D341Med (cell line): ENCODE data around the gene DYRK3.
"Not testable (repeated sequence)": the region's sequence is repeated elsewhere in the genome, so short reads cannot be mapped to it uniquely, and the experiment has no call there.

Experiments used
- DNase-seq: peaks from one replicate; pipeline ENCODE4 v3.0.0; 2012; ENCODE audit warnings: low spot score

DYRK3 gene

DNA sequence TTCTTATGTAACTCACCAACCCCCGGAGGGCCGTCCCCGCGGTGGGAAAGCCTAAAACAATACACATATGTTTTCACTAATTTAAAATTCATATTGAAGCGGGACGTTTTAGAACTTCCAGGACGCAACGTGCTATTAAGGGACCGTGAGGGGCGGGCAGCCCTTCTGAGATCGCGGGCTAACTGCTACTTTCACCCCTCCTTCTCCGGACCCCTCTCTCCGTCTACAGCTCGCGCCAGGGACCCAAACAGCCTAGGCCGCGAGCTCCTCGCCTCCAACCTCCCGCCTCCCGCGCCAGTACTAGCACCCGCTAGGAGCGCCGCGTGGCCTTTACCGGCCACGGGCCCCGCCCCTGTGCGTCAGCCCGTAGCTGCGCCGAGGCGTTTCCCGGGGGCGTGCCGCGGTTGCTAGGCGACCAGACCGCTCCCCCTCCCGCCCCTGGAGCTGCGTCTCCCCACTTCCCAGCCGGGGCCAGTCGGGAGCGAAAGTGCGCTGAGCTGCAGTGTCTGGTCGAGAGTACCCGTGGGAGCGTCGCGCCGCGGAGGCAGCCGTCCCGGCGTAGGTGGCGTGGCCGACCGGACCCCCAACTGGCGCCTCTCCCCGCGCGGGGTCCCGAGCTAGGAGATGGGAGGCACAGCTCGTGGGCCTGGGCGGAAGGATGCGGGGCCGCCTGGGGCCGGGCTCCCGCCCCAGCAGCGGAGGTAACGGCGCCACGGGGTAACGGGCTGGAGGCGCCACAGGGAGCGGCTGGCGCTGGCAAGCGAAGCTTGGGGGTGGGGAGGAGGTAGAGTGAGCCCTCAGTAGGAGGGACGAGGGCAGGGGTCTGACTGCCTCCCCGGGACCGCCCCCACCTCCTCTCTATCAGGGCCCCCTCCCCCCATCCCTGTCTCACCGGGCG is at the start of gene DYRK3:
DYRK3 (plus strand) TSS at position 457 of the 898 bp plus-strand sequence; CDS start at position 625, 168 bp downstream.
- peak; percentile 99 for DNase-seq

DNA sequence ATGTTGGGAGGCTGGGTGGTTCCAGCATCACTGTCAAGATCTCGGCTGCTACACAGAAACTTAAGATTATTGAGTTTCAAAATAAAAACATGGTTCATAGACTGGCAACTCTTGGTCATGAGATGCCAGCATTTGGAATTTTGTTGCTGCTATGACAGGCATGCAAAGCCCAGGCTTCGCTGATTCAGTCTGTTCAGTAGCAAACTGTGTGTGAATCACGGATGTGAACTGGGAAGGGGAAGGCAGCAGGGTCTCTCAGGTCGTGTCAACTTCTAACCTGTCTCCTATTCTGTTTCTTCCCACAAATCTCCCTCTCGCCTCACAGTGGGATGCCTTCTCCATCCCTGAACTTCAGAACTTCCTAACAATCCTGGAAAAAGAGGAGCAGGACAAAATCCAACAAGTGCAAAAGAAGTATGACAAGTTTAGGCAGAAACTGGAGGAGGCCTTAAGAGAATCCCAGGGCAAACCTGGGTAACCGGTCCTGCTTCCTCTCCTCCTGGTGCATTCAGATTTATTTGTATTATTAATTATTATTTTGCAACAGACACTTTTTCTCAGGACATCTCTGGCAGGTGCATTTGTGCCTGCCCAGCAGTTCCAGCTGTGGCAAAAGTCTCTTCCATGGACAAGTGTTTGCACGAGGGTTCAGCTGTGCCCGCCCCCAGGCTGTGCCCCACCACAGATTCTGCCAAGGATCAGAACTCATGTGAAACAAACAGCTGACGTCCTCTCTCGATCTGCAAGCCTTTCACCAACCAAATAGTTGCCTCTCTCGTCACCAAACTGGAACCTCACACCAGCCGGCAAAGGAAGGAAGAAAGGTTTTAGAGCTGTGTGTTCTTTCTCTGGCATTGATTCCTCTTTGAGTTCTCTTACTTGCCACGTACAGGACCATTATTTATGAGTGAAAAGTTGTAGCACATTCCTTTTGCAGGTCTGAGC is 48.6 kb upstream of the DYRK3 start:
- DNase-seq = no peak

DNA sequence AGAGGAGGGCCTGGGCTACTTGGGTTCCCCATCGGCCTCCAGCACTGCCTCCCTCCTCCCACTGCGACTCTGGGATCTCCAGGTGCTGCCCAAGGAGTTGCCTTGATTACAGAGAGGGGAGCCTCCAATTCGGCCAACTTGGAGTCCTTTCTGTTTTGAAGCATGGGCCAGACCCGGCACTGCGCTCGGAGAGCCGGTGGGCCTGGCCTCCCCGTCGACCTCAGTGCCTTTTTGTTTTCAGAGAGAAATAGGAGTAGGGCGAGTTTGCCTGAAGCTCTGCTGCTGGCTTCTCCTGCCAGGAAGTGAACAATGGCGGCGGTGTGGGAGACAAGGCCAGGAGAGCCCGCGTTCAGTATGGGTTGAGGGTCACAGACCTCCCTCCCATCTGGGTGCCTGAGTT is 47.4 kb upstream of the DYRK3 start:
- DNase-seq = no peak

DNA sequence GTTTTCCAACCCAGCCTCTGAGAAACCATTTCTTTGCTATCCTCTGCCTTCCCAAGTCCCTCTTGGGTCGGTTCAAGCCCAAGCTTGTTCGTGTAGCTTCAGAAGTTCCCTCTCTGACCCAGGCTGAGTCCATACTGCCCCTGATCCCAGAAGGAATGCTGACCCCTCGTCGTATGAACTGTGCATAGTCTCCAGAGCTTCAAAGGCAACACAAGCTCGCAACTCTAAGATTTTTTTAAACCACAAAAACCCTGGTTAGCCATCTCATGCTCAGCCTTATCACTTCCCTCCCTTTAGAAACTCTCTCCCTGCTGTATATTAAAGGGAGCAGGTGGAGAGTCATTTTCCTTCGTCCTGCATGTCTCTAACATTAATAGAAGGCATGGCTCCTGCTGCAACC is 46.8 kb upstream of the DYRK3 start:
- no peak for DNase-seq

DNA sequence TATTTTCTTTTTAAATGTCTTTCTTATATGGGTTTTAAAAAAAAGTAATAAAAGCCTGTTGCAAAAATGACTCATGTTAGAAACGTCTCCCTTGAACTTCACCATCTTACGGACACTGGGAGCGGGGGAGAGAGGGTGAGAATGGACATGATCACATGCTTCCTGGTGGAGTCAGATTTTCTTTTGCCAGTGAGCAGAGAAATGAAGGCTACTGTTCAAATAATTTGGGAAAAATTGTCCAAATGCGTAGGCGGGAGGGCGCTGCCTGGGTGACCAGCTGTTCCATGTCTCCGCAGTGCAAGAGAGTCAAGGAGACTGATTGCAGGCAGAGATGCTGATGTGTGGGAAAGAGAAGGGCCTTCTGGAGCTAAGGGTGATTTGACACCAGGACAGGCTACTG is 46.1 kb upstream of the DYRK3 start:
- DNase-seq = no peak

DNA sequence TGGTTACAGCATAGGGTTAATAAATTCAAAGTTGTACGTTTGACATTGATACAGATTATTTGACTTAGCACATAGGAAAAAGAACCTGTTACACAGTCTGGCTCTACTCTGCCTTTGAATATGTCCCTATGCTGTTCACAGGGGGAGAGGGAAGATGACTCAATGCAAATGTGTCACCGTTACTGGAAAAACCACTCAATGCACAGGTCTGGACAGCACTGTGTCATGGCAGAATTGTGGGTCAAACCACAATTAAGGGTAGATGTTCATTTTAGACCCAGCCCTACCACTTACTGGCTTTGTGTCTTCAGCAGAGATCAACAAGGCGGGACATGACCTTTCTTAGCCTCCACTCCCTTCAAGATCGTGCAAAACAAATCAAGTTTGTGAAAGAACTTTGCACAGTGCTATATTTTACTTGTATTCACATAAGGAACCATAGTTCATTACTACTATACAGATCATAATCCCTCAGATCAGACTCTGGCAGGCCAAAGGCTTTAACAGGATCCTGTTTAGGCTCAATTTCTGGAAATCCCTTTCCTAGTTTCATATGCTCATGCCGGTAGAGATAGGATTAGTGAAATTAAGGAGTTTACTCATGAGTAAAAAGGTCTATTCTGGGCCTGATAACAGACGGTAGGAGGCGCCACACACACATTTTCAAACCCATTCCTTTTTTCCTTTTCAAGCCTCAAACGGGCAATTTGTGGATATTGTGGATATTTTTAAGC is 45.1 kb upstream of the DYRK3 start:
- DNase-seq = no peak

DNA sequence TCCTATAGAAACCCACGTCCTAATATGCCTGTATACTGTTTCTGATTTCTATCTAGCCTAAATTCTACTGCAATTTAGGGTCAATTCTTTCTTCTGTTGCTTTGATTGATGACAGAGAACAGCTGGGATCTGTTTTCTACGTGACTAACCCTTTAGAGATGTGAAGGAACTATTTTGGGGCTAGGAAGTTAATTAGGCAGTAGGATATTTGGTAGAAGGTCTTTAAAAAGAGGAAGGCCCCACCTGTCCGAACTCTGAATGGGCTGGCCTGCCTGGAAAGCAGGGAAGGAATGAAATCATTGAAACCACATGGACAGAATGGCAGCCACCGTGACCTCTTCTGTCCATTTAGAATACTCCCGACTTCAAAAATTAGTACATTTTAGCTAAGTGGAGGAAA is 44.1 kb upstream of the DYRK3 start:
- DNase-seq = no peak

DNA sequence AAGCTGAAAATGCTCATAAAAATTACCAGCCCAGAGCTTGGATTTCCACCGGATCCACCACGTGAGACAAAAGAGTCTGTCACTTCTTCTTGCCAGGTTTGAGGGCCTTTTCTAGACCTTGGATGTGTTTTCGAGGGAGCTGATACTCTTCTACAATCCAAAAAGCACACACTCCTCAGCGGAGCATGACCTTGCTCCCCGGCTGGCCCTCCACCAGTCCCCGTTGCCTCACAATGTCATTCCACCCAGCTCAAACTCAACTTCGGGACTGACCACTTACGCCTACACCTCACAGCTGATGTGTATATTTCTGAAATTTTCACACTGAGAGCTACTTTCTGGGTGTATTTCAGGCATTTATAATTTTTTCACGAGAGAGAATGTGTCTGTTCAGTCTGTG is 43.6 kb upstream of the DYRK3 start:
- DNase-seq = no peak

DNA sequence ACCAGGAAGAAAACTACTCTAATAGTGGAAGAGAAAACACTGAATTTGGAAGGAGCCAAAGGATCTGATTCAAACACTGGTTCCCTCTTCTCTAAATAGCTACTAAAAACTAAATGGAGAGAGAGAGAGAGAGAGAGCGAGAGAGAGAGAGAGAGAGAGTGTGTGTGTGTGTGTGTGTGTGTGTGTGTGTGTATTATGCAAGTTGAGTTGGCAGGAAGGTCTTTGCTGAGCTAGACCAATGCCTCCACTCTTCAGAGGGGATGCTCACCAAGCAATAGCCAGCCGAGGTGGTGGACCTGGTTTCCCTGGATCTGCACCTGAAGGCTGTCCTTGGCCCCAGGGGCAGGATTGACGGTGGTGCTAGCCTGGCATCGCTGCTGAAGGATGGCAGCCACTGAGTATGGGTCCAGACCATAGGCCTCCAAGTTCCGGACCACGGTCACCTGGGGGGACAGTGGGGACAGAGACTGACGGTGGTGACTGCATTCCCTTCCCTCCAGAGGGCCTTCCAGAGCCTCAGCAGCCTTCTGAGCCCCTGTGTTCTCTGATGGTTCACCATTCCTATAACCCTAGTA is 41.9 kb upstream of the DYRK3 start:
- no peak for DNase-seq

DNA sequence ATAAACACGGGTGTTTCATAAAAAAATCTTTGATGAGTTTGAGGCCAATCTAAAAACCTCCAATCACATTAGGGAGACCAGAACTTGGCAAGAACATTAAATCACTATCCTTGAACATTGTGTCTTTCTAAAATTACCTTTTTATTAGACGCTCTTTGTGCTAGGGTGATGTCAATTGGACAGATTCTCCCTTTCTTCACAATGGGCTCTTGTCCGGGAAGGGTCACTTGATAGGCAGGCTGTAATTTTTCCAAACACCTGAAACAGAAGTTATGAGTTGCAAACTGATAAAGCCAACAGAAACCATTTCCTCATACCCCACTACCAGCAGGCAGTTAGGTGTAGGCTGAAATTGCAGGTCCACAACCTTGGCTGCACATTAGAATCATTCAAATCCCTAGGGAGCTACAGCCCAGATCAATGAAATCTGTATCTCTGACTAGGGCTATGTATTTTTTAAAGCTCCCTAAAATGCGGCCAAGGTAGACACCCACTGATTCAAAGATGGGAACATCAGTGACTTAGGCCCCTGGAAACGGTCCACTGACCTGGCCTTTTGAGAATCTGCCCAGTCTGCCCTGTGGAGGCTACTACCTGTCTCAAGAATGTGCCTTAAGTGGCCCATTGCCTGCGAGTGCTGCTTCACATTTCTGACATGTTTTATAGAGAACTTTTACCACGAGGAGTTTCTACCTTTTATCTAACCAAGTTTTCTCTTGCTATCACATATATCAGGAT is 39.6 kb upstream of the DYRK3 start:
- DNase-seq = no peak

DNA sequence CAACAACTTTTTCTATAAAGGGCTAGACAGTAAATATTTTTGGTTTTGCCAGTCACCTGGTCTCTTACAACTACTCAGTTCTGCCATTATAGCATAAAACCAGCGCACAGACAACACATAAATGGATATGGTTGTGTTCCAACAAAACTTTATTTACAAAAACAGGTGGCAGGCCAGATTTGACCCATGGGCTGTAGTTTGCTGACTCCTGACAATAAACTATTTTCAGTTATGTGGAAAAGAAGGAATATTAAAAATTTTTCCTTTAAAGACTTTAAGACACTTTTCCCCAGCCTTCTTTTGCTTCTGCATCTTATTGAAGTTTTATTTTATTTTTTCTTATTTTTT is 39.0 kb upstream of the DYRK3 start:
- no peak for DNase-seq

DNA sequence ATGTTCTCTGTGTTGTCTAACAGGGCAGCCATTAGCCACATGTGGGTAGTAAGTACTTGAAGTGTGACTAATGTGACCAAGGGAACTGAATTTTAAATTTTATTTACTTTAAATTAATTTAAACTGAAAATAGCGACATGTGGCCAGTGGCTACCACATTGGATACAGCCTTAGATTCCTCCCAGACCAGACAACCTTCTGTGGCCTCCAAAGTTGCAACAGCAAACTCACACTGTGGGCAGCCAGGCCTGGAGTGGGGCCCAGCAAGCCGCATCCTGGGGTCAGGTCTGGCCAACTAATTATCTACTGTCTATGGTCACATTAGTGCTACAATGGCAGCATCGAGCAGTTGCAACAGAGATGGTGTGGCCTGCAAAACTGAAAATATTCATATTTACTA is 34.8 kb upstream of the DYRK3 start:
- no peak for DNase-seq

DNA sequence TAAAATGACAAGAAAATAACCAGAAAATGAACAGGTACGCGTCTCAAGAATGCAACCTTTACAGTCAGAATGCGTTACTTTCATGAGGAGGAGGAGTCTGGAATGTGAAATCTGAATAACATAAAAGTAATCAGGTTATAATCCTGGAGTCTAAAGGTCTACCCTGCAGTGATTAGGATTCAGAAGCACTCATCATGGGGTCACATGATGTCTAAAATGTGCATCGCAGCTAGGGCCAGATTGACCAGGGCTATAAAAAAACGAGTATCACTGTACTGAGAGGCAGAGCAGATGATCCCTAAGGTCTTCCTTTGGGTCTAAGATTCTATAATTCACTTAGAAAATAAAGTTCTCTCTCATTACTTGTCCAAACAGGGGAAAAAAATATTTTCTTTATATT is 30.5 kb upstream of the DYRK3 start:
- no peak for DNase-seq

DNA sequence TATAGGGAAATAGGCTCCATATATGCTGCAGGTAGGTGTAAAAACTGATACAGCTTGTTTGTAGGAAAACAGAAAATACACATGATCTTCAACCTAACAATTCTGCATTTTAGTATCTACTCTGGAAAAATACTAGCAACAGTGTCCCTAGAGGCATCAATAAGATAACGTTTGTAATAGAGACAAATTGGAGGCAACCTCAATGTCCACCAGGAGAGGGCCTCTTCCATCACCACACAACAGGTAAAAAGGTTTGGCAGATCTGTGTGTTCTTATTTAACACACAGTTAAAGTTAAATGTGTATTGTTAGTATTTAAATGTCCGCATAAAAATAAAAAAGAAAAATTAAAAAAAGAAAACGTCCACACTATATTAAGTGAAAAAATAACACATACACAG is 28.5 kb upstream of the DYRK3 start:
- peak; percentile 50 for DNase-seq

DNA sequence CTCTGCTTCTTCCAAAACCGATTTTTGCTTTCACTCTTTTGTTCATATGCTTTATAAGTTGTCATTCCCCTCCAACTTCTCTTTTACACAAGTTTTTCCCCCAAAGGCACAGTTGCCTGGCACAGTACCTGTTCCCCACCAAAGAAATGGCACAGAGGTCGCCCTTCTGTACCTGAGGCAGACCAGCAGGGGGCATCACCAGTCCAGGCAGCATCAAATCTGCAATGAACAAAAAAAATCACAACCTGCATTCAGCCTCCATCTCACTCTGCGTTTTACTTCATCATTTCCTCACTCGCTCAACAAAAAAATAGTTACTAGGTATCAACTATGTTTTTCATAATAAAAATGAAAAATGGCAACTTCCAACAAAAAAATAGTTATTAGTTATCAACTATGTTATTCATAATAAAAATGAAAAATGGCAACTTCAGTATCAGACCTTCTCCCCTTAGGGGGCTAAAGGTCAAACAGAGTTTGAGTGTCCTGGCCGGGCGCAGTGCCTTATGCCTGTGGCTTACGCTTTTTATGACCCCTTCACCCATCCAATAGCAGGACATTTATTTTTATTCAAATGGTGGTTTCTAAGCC is 27.1 kb upstream of the DYRK3 start:
- peak; percentile 79 for DNase-seq

DNA sequence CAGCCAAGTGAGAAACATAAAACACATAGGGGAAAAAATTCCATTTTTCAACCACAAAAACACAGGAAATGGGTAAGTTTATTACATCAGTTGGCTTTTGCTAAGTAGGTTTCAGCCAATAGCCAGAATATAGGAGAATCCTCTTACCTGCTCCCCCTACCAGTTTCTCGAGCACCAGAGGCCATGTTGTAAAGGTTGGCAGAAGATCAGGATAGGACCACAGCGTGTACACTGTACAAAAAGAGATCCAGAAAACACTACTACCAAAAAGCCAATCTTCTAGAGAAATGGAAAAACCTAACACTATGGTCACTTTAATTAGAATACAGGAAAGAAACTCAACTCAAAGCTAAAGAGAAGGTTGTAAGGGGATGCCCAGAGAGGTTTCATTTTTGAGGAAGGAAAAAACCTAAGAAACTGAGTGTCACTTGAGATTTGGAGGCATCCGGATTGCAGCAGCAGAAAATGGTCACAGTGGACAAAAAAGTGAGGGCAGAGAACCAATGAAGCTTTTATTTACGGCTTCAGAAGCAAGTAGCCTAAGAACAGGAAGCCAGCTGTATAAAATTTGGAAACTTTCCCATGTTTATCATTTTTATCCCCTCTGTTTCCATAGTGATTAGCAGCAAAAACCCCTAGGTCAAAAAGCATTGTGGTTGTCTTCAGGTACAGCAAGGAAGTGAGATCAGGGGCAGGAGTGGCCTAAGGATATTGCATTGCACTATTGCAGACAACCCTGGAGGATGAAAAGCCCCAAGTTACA is 25.9 kb upstream of the DYRK3 start:
- DNase-seq = no peak

DNA sequence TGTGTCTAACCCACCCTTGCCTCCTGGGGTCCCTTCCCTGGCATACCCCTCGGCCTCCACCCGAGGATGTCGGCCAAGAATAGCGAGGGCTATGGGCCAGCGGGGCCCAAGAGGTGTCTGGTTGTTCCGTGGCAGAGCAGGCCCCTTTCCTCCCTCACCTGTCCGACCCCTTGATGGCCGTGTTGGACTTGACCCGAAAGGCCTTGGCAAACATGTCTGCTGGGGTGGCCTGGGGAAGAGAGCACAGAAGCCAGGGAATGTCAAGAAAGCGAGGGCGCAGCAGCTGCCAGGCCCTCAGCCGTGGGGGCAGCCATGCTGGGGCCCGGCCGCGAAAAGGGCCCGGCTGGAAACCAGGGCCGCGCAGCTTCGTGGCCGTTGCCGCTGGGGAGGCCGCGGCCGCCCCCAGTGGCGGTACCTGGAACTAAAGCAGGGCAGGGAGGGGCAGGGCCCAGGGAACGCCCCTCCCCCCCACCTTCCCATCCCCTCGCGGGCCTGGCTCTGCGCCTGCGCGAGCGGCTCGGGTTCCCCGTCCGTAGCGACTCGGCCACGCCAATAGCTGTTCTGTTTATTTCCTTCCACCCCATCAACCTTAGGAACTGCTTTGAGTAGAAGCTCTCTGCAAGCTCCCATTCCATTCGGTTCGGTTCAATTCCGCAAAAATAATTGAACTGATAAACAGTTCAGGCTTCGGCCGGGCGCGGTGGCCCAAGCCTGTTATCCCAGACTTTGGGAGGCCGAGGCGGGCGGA is 23.0 kb upstream of the DYRK3 start, which contains the start of gene EIF2D:
EIF2D (minus strand) TSS at position 337 of the 748 bp plus-strand sequence; CDS start at position 214, 123 bp downstream.
- peak; percentile 100 for DNase-seq

DNA sequence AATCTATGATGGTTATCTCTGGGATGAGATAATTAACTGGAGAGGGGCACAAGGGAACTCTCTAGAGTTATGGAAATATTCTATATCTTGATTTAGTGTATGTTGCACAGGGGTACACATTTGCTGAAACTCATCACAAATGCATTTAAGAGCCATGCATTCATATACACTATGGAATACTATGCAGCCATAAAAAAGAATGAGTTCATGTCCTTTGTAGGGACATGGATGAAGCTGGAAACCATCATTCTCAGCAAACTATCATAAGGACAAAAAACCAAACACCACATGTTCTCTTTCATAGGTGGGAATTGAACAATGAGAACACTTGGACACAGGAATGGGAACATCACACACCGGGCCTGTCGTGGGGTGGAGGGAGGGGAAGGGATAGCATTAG is 8.9 kb upstream of the DYRK3 start:
- not testable (repeated sequence) for DNase-seq

DNA sequence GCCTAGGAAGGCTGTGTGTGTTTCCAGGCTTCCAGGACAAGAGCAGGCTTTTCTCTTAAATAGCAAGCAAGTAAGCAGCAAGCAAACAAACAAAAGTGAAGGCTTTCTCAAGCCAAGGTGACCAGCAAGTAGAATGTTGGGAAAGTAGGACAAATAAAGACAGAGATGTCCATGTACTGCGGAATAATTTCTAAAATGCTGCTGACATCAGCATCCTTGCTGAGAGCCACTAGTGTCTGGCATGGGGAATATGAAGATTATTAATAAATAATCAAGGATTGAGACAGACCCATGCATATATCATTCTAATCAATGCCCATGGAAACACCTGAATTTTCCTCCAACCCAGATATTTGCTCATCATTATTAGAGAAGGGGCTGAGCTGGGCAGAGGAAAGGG is 6.4 kb upstream of the DYRK3 start:
- DNase-seq = no peak
